ENCODE measurements around the gene SH3PXD2A.
A peak's percentile ranks its signal among the peaks of the same experiment; 100 is the strongest.
"Not testable (repeated sequence)": the region's sequence is repeated elsewhere in the genome, so short reads cannot be mapped to it uniquely, and the experiment has no call there.

The SH3PXD2A gene

DNA sequence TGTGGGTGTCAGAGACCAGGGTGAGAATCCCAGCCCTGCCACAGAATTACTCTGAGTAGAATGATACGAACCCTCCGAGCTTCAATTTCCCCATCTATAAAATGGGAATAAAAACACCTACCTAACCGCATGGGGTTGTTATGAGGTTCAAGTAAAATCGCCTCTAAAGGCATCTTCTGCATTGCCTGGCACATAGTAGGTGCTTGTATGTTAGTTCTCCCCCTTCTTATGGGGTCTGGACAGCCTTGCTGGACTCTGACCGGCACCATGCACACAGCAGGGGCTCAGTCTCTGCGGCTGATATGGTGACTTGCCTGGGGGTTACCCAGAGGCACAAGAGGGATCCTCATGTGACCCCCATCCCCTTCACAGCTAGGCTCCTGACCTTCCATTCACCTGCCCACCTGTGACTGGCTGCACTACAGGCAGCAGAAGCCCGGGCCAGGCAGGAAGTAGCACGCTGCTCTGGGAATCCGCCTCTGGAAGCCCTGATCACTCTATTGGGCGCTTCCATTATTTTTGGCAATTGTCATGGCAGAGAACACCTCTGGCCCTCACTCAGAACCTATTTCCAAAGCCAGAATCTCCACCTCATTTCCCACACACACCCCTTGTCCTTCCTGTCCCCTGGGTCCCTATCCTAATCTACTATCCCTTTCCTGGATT, 6.0 kb downstream of the SH3PXD2A start:
- peak overlapping the region; percentile 46 for H3K4me3 ChIP-seq (ENCODE audit: low read depth, low read length)
- TF ChIP-seq, protein P1, sequence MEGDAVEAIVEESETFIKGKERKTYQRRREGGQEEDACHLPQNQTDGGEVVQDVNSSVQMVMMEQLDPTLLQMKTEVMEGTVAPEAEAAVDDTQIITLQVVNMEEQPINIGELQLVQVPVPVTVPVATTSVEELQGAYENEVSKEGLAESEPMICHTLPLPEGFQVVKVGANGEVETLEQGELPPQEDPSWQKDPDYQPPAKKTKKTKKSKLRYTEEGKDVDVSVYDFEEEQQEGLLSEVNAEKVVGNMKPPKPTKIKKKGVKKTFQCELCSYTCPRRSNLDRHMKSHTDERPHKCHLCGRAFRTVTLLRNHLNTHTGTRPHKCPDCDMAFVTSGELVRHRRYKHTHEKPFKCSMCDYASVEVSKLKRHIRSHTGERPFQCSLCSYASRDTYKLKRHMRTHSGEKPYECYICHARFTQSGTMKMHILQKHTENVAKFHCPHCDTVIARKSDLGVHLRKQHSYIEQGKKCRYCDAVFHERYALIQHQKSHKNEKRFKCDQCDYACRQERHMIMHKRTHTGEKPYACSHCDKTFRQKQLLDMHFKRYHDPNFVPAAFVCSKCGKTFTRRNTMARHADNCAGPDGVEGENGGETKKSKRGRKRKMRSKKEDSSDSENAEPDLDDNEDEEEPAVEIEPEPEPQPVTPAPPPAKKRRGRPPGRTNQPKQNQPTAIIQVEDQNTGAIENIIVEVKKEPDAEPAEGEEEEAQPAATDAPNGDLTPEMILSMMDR (IDR thresholded peaks at IDR 0.05; ENCODE audit: low read depth, low read length): no peak

DNA sequence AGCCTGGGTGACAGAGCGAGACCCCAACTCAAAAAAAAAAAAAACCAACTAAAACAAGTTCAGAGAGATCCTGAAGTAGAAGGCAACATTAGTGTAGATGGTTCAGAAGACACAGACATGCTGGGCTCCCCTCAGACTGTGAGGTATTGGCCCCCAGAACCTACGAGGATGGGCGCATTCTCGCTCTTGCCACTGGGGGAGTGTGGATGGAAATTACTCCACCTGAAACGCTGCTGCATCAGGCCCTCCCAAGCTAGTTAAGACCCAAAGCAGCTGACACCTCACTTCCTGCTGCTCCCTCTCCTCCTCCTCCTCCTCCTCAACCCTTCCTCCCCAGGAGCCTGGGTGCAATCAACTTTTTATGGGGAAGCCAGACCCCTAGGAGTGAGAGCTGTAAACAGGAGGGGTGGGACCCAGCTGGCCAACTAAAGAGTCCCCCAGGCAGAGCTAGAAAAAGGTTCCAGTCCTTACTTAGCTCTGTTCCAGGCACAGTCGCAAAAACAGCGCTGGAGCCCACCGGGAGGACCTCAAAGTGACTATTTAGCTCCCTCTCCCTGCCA, 7.4 kb downstream of the SH3PXD2A start:
- H3K4me3 ChIP-seq (ENCODE audit: low read depth, low read length): no peak overlapping the region
- TF ChIP-seq, protein P1 (IDR thresholded peaks at IDR 0.05; ENCODE audit: low read depth, low read length): 0 out of 2 replicates have a peak, but pooled peaks have one; percentile 12

DNA sequence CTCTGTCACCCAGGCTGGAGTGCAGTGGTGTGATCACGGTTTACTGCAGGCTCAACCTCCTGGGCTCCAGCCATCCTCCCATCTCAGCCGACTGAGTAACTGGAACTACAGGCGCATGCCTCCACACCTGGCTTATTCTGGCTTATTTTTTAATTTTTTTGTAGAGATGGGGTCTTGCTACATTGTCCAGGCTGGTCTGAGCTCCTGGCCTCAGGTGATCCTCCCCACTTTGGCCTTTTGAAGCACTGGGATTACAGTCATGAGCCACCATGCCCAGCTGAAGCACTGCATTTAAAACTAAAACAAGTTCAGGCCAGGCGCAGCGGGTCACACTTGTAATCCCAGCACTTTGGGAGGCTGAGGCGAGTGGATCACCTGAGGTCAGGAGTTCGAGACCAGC, 8.0 kb downstream of the SH3PXD2A start:
- no peak overlapping the region for H3K4me3 ChIP-seq (ENCODE audit: low read depth, low read length)
- TF ChIP-seq, protein P1 (IDR thresholded peaks at IDR 0.05; ENCODE audit: low read depth, low read length): no peak

DNA sequence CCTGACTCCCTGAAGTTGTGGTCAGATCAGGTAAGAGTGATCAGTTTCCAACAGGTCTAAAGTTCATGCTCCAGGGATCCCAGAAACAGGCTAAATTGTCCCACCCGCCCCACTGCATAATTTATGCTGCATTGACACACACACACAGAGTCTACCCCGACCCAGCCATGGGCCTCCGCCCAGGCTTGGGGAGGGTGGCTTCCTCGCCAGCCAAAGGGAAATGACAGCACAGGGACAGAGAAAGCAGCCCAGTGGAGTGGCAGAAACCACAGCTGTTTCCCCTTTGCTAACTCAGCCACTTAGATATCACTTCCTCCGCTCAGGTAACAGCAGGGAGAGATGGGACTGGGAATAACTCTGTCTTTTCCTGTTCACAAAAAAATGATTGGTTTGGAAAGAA, 9.4 kb downstream of the SH3PXD2A start:
- H3K4me3 ChIP-seq (ENCODE audit: low read depth, low read length): no peak overlapping the region
- TF ChIP-seq, protein P1 (IDR thresholded peaks at IDR 0.05; ENCODE audit: low read depth, low read length): no peak

DNA sequence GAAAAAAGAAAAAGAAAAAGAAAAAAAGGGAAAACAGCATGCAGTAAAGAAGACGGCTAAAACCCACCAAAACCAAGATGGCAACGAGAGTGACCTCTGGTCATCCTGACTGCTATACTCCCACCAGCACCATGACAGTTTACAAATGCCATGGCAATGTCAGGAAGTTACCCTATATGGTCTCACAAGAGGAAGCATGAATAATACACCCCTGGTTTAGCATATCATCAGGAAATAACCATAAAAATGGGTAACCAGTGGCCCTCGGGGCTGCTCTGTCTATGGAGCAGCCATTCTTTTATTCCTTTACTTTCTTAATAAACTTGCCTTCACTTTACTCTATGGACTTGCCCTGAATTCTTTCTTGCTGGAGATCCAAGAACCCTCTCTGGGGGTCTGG, 10.0 kb downstream of the SH3PXD2A start:
- not testable (repeated sequence) for H3K4me3 ChIP-seq (ENCODE audit: low read depth, low read length)

DNA sequence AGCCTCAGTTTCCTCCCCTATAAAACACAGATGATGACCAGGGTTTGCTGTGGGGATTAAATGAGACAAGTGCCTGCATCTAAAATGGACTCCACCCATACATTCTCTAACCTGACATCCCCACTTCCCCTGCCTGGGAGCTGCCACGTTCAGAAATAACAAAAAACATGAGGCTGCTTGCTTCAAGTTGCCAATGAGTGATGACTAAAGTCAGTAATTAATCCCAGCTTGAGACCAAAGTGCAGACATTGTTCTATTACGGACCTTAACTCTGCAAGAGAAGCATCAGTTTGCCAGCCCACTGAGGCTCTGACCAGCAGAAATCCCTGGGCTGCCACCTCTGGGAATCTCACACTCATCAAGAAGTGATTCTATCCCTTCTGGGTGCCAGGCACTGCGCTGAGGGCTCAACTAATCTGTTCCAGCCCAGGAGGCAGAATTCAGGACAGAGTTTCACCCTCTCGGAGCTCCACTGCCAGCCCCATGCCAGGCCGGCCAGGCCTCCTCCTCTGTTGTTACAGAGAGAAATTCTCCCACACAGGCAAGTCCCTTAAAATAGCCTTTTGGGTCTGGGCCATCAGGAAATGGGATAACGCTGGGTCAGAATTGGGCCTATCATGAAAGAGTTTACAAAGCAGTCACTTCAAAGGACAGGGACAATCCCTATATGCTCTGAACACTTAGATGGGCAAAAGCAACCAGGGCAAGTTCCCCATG, 11.4 kb downstream of the SH3PXD2A start:
- no peak overlapping the region for H3K4me3 ChIP-seq (ENCODE audit: low read depth, low read length)
- TF ChIP-seq, protein P1 (IDR thresholded peaks at IDR 0.05; ENCODE audit: low read depth, low read length): no peak

DNA sequence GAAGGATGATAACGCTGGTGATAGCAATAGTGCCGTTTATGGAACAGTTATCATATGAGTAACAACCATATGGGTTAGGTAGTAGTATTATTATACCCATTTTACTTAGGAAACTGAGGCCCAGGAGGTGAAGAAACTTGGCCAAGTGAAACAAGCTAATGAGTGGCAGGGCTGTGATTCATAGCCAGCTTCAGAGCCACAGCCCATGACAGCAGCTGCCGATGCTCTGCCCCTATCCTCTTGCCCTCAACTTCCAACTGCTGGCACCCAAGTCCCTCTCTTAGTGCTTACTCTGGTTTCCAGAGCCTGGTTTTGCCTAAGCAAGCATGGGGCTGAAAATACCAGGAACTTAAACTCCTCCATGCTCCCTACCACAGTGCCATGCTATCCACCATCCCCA, 12.3 kb downstream of the SH3PXD2A start:
- TF ChIP-seq, protein P1 (IDR thresholded peaks at IDR 0.05; ENCODE audit: low read depth, low read length): no peak
- H3K4me3 ChIP-seq (ENCODE audit: low read depth, low read length): no peak overlapping the region
